SK-N-MC (cell line): ENCODE measurements around the gene MBD5.

ENCODE experiments used
- DNase-seq: peaks from one replicate; pipeline ENCODE4 v3.0.0-alpha.2; 2011; ENCODE audit warnings: low read depth, low spot score
- H3K27ac ChIP-seq: fragments of 200-600 bp; sonication (generic); 2 replicates; pipeline ENCODE4 v1.5.1; 2016; ENCODE audit warnings: mixed run types
- H3K36me3 ChIP-seq: fragments of 200-600 bp; sonication (generic); 2 replicates; pipeline ENCODE4 v1.6.1; 2017; ENCODE audit warnings: antibody characterized with exemption, low read length, mixed read lengths; ENCODE audit not compliant: insufficient read depth
- H3K4me3 ChIP-seq: fragments of 200-600 bp; sonication (generic); 2 replicates; pipeline ENCODE4 v1.5.1; 2016
- H3K9ac ChIP-seq: fragments of 200-600 bp; sonication (generic); 2 replicates; pipeline ENCODE4 v1.8.0; 2017; ENCODE audit warnings: mixed run types, mixed read lengths; ENCODE audit not compliant: insufficient read length
- H3K9me3 ChIP-seq: fragments of 200-600 bp; sonication (generic); 2 replicates; pipeline ENCODE4 v1.6.1; 2017; ENCODE audit warnings: low read depth, mild to moderate bottlenecking, antibody characterized with exemption, low read length, moderate library complexity, mixed read lengths
- EZH2 ChIP-seq: fragments of 200-600 bp; sonication (generic); IDR thresholded peaks from one replicate; pipeline ENCODE4 v1.6.1; 2017; ENCODE audit warnings: antibody characterized with exemption
- FOXP2 ChIP-seq: optimal IDR thresholded peaks from 2 replicates; pipeline ENCODE3; 2011; ENCODE audit warnings: mild to moderate bottlenecking, moderate library complexity; ENCODE audit not compliant: insufficient read depth; ENCODE audit errors: extremely low read length, control extremely low read depth
- POLR2AphosphoS5 ChIP-seq: IDR thresholded peaks from 2 replicates; pipeline ENCODE4 v1.6.1; 2012; ENCODE audit warnings: mild to moderate bottlenecking, low read depth, low read length, borderline replicate concordance

The MBD5 gene

DNA sequence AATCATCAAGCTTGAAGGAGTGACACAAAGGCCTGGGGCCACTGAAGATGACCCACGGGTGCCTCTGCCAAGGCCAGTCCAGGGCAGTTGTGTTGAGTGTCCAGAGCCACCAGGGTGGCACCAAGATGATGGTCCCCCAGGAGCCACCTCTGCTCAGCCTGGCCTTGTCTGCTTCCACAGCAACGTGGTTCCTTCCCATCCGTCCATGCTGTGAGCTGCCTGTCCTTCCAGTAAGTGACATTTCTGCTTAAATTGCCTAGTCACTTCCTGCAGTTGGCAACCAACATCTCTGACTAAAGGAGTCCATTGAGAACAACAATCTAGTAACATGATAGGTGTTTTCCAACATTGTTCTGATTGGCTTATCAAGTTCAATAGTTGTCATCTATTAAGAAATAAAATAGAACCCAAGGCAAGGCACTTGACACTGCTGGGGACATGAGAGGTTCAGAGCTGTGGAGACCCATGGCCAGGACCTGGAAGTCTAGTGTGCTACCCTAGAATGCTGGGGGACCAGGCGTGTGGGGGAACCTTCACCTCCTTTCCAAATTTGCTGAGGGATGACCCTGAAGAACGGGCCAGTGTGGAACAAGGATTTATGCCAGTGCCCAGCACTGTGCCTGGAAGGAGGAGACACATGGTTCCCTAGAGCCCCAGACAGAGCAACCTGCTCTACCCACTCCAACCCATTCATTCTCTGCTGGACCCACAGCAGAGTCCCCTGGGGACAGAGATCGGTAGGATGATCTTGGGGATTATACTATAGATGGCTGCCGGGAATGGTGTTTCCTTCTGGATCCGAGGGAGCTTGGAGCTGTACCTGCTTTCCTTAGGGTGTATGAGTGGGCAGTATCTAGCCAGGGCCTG is 524.7 kb downstream of the MBD5 start:
- Histone ChIP-seq H3K9me3 (no peaks in the 10 kb centered on the region), H3K4me3 (no peak overlapping the region), H3K36me3 (no peaks in the 10 kb centered on the region), H3K27ac (no peak overlapping the region), H3K9ac (no peak overlapping the region)
- TF ChIP-seq FOXP2 (no peak), EZH2 (no peak), POLR2AphosphoS5 (no peak)
- DNase-seq: no peak

DNA sequence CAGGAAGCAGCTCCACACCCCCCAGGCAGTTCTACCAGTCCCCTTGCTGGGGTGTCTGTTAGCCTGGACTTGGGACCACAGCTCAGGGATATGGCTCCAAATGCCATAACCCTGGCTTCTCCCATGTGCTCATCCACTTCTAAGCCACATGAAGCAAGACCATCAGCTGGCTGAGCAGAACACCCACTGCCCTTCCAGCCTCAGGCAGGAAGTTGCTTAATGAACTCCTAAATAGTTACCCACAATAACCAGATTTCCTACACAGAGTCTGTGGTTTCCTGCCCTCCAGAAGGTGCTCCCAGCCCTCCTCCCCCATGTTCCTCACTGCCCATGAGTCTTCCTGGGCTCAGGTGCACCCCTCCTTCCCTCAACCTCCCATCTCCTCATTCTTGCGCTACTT is 525.4 kb downstream of the MBD5 start:
- H3K4me3 ChIP-seq: no peak overlapping the region
- H3K27ac ChIP-seq: no peak overlapping the region
- no peaks in the 10 kb centered on the region for H3K9me3 ChIP-seq
- no peak overlapping the region for H3K9ac ChIP-seq
- no peak for DNase-seq
- TF ChIP-seq POLR2AphosphoS5 (no peak), EZH2 (no peak), FOXP2 (no peak)
- H3K36me3 ChIP-seq: no peaks in the 10 kb centered on the region

DNA sequence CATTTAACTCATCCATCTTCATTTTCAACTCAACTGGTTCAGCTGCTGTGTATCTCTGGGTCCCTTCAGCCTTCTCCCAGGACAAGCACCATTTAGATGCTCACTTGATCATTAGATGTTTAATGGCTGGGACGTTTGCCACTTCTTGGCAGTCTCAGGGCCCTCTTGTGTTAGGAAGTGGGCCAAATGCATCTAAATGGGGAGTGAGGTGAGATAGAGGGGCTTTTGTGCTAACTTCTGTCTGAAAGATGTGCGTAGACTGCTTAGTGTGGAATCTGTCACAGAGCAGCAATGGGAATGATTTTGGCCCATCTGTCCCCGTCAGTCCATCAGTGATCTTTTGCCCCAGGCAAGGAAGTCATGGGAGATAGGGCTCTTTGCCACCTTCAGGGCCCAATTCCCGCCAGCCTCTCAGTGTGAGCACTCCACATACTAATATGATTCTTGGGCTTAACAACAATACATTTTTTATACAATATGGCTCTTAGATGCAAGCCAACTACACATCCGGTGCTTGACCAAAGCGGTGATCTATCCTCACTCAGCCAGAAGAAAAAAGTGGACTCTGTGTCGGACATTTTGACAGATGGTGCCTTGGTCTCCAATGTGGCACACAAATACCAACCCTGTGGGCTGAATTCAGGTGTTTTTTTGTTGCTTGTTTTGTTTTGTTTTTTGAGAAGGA is 528.0 kb downstream of the MBD5 start:
- Histone ChIP-seq H3K9ac (no peak overlapping the region), H3K36me3 (no peaks in the 10 kb centered on the region), H3K4me3 (no peak overlapping the region), H3K27ac (no peak overlapping the region), H3K9me3 (no peaks in the 10 kb centered on the region)
- TF ChIP-seq POLR2AphosphoS5: no peak
- TF ChIP-seq FOXP2: no peak
- TF ChIP-seq EZH2: no peak
- no peak for DNase-seq

DNA sequence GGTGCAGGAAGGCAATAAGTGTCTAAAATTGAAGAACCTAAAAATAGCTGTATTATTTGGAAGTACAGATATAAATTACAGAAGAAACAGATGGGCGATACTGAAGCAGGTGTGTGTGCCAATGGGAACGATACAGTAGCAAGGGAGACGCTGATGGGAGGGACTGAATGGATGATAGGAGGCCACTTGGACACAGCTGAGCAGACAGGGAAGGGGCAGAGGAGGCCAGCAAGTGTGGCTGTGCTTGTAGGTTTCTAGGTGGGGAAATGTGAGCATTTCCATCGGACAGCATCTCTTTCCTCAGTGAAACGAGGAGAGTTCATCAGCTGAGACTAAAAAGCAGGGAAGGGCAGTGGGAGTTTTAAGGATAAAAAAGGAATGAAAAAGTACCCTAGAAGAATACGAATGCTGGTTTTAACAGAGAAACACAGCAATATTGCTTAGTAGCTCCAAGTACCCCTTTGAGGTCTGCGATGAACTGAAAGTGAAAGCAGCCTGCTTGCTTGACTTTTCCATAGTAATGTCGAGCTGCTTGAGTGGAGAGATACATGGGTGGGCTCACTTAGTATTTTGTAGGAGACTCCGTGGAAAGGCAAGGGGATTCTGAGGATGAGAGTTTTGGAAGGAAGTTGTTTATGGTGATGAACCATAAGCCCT is 531.9 kb downstream of the MBD5 start:
- Histone ChIP-seq H3K9me3 (no peaks in the 10 kb centered on the region), H3K27ac (no peak overlapping the region), H3K36me3 (no peaks in the 10 kb centered on the region), H3K4me3 (no peak overlapping the region), H3K9ac (no peak overlapping the region)
- TF ChIP-seq FOXP2 (no peak), EZH2 (no peak), POLR2AphosphoS5 (no peak)
- DNase-seq: no peak

DNA sequence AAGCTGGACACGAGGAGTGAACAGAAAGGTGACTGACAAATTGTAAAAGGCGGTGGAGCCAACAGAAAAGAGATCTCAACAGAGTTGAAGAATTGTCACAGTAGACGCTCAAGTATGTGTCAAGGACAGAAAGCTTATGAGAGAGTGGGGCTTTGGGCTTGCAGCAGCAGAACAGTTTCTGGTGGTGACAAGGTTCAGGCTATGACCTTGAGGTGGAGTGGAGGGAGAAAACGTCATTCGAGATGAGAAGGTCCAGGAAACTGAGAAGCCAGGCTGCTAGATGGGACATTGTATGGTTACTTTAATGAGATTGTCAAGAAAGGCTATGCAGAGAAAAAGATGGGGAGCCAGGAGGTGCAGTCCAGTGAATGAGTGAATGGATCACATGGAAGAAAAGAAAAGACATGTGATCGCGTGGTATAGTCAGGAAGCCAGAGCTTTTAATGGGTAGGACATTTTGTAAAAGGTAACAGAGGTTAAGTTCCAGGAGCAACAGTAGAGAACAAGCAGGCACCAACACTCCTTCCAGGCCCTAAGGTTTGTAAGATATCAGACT is 532.5 kb downstream of the MBD5 start:
- Histone ChIP-seq H3K9ac (no peak overlapping the region), H3K36me3 (no peaks in the 10 kb centered on the region), H3K9me3 (no peaks in the 10 kb centered on the region), H3K27ac (no peak overlapping the region), H3K4me3 (no peak overlapping the region)
- TF ChIP-seq POLR2AphosphoS5 (no peak), FOXP2 (no peak), EZH2 (no peak)
- DNase-seq: no peak

DNA sequence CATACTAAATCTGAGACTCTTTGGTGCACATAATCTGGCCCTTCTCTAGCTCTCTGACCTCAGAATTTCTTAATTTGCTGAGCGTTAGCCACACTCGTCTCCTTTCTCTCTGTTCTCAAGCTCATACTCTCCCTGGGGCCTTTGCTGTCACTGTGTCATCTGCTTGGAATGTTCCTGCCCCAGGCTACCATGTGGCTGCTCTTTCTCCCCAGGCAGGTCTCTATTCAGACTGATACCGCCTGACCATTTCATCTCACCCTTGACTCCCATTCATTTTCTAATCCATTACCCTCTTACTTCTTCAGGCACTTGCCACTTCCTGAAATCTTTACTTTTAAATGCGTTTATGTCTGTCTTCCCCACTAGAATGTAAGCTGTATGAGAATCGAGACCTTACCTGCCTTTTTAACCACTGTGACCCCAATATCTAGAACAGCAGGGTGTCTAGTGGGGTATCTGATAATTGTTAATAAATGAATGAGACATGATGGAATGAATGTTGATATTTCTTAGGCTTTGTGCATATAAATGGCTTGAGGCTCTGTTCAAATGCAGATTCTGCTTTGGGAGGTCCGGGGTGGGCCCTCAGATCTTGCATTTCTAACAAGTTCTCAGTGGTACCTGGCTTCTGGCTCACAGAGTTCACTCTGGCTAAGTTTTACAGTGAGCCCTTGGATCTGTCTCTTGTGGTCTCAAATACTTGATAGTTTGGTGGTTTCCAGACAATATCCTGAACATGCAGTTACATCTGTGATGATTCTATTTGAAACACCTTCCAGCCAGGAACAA is 533.8 kb downstream of the MBD5 start:
- TF ChIP-seq EZH2 (no peak), POLR2AphosphoS5 (no peak), FOXP2 (no peak)
- Histone ChIP-seq H3K4me3 (no peak overlapping the region), H3K9me3 (no peaks in the 10 kb centered on the region), H3K9ac (no peak overlapping the region), H3K36me3 (no peaks in the 10 kb centered on the region), H3K27ac (no peak overlapping the region)
- no peak for DNase-seq

DNA sequence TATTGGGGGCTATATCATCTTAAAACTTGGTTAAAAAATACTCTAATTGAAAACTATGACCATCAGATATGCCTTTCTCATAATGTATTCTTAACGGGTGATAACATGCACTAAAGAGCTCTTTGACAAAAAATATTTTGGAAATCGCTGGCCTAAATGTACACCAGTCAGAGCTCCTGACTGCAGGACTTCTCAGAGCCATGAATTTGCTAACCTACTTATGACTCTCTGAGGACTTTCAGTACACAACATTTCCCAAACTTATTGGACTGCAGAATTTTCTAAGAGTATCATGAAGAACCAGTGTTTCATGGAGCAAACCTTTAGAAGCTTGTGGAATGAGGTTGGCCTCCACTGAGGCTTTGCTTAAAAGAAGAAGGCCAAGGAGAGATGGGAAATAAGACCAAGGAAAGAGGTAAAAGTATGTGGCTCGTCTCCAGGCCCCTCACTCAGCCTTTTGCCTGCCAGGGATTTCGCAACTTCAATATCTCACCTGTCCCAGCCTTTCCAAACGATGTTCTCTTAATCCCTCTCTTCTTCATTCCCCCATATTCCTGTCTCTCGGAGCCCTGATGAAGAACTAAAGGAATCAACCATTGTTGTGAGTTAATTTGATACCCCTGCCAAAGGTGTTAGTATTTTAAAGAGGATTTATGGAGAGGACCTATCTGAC is 534.9 kb downstream of the MBD5 start:
- H3K9me3 ChIP-seq: no peaks in the 10 kb centered on the region
- no peak for DNase-seq
- no peak overlapping the region for H3K9ac ChIP-seq
- H3K36me3 ChIP-seq: no peaks in the 10 kb centered on the region
- TF ChIP-seq POLR2AphosphoS5 (no peak), EZH2 (no peak)
- no peak overlapping the region for H3K27ac ChIP-seq
- H3K4me3 ChIP-seq: no peak overlapping the region
